ENCODE results near the gene GPR153.

The GPR153 gene

GRCh38 chr1:6287029-6287428 is 26.1 kb upstream of the GPR153 start:
- no peak for DNase-seq (ENCODE audit: low read depth in 2 of 2)

DNA sequence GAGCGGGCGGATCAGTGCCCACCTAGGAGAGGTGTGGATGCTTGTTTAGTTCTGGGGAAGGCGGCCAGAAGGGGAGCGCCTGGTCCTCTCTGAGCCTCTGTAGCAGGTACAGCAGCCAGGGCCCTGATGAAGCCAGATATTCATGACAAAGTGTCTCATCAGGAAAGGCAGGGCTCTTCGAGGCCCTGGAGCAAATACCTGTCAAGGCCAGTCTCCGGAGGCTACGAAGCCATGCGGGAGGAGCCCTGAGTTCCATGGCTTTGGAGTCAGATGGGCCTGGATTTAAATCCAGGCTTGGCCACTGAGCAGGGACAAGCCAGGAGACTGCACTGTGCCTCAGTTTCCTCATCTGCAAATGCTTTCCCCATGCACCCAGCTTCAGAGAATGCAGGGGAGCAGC is 25.4 kb upstream of the GPR153 start:
- DNase-seq (ENCODE audit: low read depth in 2 of 2) = no peak

DNA sequence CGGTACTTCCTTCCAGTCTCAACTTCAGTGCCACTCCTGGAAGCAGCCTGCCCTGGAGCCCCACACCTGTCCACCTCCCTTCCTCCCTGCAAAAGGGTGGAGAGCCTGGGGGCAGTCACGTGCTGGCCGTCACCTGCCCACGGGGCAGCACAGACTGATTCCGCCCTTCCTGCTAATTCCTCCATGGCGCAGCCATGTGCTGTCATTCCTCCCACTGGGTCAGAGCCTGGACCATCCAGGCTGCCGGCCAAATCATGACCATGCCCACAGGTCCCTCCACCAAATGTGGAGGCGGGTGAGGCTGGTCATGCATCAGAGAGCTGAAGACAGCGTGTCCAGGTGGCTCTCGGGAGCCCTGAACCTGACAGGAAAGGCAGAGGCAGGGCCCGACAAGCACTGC is 24.4 kb upstream of the GPR153 start:
- DNase-seq (ENCODE audit: low read depth in 2 of 2) = no peak

DNA sequence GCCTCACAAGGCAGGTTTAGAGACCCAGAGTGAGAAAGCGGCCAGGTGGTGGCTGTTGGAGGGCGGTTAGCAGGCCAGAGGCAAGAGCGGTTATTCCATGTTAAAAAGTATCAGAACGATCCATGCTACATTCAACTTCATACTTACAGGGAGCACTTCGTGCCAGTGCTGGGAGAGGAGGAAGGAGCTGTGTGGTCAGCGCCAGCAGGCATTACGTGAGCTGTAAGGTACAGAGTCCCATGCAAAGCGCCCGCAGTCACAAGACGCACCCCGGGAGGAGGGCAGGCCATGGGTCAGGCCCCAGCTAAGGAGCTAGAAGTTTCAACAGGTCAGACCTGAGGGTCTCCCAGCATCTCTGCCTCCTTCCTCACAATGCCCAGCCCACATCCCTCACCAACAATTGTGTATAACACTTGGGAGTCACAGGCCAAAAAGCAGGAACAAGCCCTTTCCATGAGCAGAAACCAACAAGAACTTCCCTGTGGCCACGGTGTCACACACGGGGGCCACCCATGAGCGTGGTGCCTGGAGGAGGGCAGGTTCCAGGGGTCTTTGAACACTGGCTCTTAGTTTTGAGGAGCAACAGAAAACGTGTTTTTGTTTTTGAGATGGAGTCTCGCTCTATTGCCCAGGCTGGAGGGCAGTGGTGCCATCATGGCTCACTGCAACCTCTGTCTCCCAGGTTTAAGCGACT is 21.8 kb upstream of the GPR153 start:
- DNase-seq (ENCODE audit: low read depth in 2 of 2) = no peak

DNA sequence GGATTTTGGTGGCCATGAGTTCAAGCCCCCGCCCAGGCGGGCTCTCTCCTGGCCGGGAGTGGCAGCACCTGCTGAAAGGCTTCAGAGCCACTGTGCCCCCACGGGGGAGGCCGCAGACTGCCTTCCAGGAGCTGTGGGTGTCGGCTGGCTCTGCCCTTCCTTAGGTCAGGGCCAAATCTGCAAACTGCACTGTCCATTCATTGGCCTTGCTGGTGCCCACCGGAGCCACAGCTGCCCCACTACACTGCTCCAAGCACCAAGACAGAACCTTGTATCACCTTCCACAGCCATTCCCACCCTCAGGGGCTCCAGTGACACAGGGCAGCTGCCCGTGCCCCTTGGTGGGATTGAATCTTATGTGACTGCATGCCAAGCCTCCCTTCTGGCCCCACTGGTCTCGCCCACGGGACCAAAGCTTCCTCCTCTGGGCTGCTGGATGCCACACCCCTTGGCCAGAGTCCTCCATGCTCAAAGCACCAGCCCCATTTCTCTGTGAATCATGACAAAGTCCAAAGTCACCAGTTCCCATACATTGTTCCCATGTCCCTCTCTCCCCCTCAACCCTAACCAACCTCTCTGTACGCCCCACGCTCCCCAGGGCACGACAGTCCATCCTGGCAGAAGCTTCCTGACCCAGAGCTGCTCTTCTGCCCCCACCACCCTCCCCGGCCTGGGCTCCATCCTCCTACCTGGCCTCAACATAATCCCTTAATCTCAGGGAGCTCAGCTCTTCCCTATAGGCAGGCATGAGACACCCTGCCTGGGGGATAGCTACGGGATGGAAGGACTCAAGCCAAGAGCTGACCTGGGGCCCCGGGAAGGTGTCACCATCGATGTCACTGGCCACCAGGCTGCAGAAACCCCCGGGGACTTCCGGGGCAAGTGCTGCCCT is 20.9 kb upstream of the GPR153 start:
- no peak for DNase-seq (ENCODE audit: low read depth in 2 of 2)

GRCh38 chr1:6280761-6281451 is 20.0 kb upstream of the GPR153 start:
- DNase-seq (ENCODE audit: low read depth in 2 of 2) = no peak

GRCh38 chr1:6279613-6280383 is 18.9 kb upstream of the GPR153 start:
- DNase-seq (ENCODE audit: low read depth in 2 of 2) = no peak

DNA sequence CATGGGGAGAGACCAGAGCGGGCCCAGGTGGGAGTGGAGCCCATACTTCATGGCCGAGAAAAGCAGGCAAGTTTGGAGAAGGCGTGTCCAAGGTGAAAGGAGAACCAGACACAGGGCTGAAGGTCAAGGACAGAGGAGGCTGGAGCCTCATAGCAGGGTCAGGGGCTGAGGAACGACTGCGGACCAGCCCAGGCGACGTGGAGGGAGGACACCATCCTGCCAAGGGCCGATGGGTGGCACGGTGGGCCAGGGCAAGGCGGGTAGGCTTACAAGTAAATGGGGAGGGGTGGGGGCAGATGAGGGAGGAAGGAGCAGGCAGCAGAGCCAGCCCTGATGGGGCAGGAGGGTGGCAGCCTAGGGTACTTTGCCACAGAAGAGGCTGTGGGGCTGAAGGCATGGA is 18.2 kb upstream of the GPR153 start:
- no peak for DNase-seq (ENCODE audit: low read depth in 2 of 2)

DNA sequence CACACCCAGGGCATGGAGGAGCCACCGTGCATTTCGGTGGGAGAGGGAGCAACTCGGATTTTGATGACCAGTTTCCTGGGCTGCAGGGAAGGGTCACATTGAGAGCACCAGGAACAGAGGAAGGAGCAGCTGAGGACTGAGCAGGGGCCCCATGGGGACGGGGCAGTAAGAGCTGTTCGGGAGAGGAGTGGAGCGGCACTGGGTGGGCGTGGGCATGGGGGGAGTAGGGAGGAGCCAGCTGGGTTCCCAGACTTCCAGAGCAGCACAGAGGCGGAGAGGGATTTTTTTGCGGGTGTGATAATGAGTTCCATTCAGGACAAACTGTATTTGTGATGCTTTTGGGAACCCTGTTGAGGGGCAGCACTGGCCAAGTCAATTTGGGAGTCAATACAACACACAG is 17.4 kb upstream of the GPR153 start:
- no peak for DNase-seq (ENCODE audit: low read depth in 2 of 2)

DNA sequence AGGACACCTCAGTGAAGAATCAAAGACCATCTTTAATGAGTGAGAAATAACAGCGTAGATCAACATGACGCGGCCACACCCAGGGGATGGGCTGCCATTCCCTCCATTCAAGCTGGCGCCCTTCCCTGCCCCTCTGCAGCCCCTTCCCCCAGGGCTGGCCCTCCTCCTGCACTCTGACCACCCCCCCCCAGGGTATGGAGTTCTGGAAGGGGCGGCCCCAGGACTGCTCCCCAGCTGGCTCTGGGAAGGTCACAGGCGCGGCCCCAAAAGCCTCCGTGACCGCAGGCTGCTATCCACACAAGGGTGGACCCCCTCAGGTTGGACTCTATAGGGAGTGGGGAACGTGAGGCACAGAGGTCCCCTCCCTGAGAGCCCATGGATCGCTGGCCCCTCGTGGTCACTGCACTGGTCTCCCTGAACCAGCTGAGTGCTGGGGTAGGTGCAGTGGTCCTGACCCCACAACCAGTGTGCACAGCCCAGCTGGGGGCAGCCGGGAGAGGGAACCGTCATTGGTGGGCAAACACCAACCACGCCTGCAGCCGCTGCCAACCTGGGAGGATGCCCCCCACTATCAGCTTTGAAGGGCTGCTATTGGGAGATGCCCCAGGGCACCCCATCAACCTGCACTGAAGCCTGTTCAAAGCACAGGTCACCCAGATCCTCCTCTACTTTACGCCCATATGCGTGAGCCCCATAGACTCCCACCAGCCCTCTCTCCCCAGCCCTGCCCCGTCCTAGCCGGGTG is 16.1 kb upstream of the GPR153 start:
- no peak for DNase-seq (ENCODE audit: low read depth in 2 of 2)

- no peak for DNase-seq (ENCODE audit: low read depth in 2 of 2)
These were observed 15.2 kb upstream of the GPR153 start for GRCh38 chr1:6275826-6276782.

DNA sequence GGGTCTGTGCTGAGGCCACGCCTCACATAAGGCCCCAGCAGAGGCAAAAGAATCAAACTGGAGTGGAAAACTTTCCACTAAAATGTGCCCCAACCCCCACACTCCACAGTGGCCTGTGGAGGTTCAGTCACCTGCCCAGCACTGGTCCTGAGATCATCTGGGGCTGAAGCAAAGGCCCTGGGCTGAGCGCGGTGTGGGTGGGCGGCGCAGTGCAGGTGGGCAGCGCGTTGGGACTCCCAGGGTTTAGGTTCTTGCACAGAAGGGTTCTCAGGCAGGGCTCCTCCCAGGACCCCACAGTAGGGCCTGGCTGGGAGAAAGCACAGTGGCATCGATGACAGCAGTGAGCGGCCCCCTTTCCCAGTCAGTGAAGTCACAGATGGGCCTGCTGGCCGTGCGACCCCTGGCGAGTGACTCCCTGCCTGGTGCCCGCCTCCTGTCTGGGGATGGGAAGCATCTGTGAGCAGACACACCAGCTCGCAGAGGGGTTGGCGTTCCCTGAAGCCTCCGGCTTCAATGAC is 13.8 kb upstream of the GPR153 start:
- no peak for DNase-seq (ENCODE audit: low read depth in 2 of 2)

- no peak for DNase-seq (ENCODE audit: low read depth in 2 of 2)
These were observed 13.2 kb upstream of the GPR153 start for GRCh38 chr1:6274102-6274501.

DNA sequence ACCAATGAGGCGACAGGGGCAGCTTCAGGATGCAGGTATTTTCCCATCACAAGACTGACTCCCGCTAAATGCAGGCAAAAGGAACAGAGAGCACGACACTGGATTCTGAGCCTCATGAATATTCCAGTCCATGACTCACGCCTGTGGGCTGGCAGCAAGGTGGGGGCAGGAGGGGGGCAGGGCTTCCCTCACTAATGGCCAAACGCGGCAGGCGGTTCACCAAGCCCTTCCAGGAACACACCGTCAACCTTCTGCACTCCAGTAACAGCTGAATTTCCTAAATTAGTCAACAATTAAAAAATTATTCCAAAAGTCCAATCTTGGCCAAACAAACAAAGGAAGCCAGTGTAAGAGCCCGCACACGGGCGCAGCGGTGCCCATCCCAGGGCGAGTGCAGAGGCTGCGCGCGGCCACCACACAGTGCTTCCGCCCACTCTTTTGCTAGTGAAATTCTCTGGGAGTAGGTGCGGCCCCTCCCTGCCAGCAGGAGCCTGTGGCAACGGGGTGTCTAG is 12.5 kb upstream of the GPR153 start:
- no peak for DNase-seq (ENCODE audit: low read depth in 2 of 2)

- no peak for DNase-seq (ENCODE audit: low read depth in 2 of 2)
These were observed 12.0 kb upstream of the GPR153 start for GRCh38 chr1:6272868-6273267.

DNA sequence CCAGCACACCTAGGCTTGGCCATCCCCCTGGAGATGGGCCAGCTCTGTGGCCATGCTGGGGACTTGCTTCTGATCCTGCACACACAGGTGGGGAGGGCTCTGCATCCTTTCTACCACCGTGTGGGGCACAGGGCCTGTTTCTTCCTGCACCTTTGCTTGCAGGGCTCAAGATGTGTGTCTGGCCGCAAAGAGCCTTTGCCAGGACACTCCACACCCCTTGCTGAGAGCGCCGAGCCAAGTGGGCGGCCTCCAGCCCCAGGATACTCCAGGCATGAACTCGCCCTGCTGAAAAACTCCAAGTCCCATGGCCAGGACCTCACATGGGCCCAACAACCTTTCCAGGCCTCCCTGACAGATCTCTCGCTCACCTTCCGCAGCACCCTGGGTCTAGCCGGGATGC is 11.6 kb upstream of the GPR153 start:
- DNase-seq (ENCODE audit: low read depth in 2 of 2) = no peak

- no peak for DNase-seq (ENCODE audit: low read depth in 2 of 2)
These were observed 10.7 kb upstream of the GPR153 start for GRCh38 chr1:6271554-6271953.

DNA sequence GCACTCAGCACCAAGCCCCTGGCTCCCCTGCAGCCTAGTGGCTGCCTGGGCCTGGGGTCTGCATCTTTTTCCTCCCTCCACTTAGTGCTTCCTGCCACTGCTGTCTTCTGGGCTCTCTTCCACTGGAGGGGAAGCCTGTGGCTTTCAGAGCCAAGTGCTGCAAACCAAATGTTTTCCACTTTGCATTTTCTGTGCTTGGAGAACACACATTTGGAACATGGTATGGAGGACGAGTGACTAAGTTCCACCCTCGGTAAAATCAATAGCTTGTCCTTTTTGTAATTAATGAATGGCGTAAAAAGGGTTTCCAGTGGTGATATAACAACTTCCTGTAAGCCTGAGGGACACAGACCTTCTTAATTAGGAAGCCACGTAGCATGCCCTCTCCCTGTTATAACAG is 10.1 kb upstream of the GPR153 start:
- DNase-seq (ENCODE audit: low read depth in 2 of 2) = no peak

DNA sequence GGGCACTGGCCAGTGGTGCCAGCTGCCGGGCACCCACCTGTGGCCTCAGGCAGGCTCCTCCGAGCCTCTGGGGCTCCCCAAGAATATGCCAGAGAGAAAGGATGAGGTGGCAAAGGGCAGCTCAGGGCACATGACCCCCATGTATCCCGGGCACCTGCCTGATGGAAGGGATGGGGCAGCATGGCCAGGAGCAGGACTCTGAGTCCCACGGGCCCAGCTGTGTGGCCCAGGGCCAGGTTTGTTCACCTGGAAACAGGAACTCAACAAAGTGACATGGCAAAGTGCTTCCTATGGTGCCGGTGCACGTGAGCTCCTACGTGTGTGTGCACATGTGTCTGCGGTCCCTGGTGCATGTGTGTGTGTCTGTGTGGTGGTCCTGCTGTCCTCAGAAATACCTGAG is 9.5 kb upstream of the GPR153 start:
- no peak for DNase-seq (ENCODE audit: low read depth in 2 of 2)

Measured in stimulated activated CD4-positive, alpha-beta T cell treated with anti-CD3 and anti-CD28 coated beads, Interleukin-1b, Interleukin-23, amount 100 ng/mL, for 1 hour (primary cell).